HepG2 (cell line): ENCODE measurements around the gene PYGB. TPM values are rescaled to one million over a fixed set of nuclear protein-coding genes. Genes with fewer than 3 reads are reported as not detected.

Experiments
- ERF ChIP-seq: IDR thresholded peaks from 2 replicates; pipeline ENCODE4 v1.6.1; 2018; ENCODE audit warnings: missing biosample characterization, missing genetic modification reagents
- FOXA1 ChIP-seq, 2 experiments: fragments of 450-650 bp in 1 of 2; sonication (generic) in 1 of 2; formaldehyde crosslinking in 1 of 2; IDR thresholded peaks; 2 replicates each; pipeline versions ENCODE4 v1.4.0 to v1.6.1; 2016 to 2020; ENCODE audit warnings: missing genetic modification reagents in 1 of 2
- GABPB1 ChIP-seq: IDR thresholded peaks from 2 replicates; pipeline ENCODE4 v1.6.1; 2016; ENCODE audit warnings: mild to moderate bottlenecking, missing genetic modification reagents, moderate library complexity, missing compliant biosample characterization
- GATAD2A ChIP-seq: IDR thresholded peaks from 2 replicates; pipeline ENCODE4 v1.6.1; 2016
- GLI4 ChIP-seq: sonication (generic); formaldehyde crosslinking; IDR thresholded peaks from 2 replicates; pipeline ENCODE4 v1.5.1; 2020; ENCODE audit warnings: missing genetic modification reagents, mild to moderate bottlenecking, moderate library complexity, borderline replicate concordance
- HNRNPH1 ChIP-seq: fragments of 200-400 bp; formaldehyde crosslinking; optimal IDR thresholded peaks from 2 replicates; pipeline ENCODE3; 2017; ENCODE audit warnings: mild to moderate bottlenecking, low read depth, low read length
- KDM4B ChIP-seq: sonication (generic); formaldehyde crosslinking; IDR thresholded peaks from 2 replicates; pipeline ENCODE4 v1.4.0; 2020; ENCODE audit warnings: missing genetic modification reagents
- KIAA2018 ChIP-seq: sonication (generic); formaldehyde crosslinking; IDR thresholded peaks from 2 replicates; pipeline ENCODE4 v1.5.0; 2020; ENCODE audit warnings: mild to moderate bottlenecking, missing genetic modification reagents, borderline replicate concordance
- PLRG1 ChIP-seq: fragments of 450-650 bp; conservative IDR thresholded peaks from 2 replicates; pipeline ENCODE4 v1.6.1; 2016
- POLR2G ChIP-seq: fragments of 200-400 bp; formaldehyde crosslinking; IDR thresholded peaks from 2 replicates; pipeline ENCODE4 v1.6.1; 2018; ENCODE audit warnings: mild to moderate bottlenecking, low read depth, low read length, moderate library complexity
- TBL1XR1 ChIP-seq: fragments of 150-350 bp; IDR thresholded peaks from 2 replicates; pipeline ENCODE4 v1.6.1; 2014; ENCODE audit warnings: borderline replicate concordance, low read length; ENCODE audit not compliant: partially characterized antibody
- ZBTB3 ChIP-seq: sonication (generic); formaldehyde crosslinking; IDR thresholded peaks from 2 replicates; pipeline ENCODE4 v1.4.0; 2020; ENCODE audit warnings: low read depth, mild to moderate bottlenecking, moderate library complexity, missing genetic modification reagents, borderline replicate concordance
- ZBTB37 ChIP-seq: sonication (generic); formaldehyde crosslinking; IDR thresholded peaks from 2 replicates; pipeline ENCODE4 v1.4.0; 2020; ENCODE audit warnings: mild to moderate bottlenecking, missing genetic modification reagents
- ZNF337 ChIP-seq: sonication (generic); formaldehyde crosslinking; IDR thresholded peaks from 2 replicates; pipeline ENCODE4 v1.5.1; 2020; ENCODE audit warnings: missing genetic modification reagents, low read depth, mild to moderate bottlenecking, borderline replicate concordance
- ZNF562 ChIP-seq: sonication (generic); formaldehyde crosslinking; IDR thresholded peaks from 2 replicates; pipeline ENCODE4 v1.8.0; 2022; ENCODE audit warnings: missing genetic modification reagents, borderline replicate concordance
- ZNF776 ChIP-seq: sonication (generic); formaldehyde crosslinking; IDR thresholded peaks from 2 replicates; pipeline ENCODE4 v1.4.0; 2020; ENCODE audit warnings: mild to moderate bottlenecking, missing genetic modification reagents
- ZNF816 ChIP-seq: sonication (generic); formaldehyde crosslinking; IDR thresholded peaks from 2 replicates; pipeline ENCODE4 v1.8.0; 2022; ENCODE audit warnings: missing genetic modification reagents, mild to moderate bottlenecking, borderline replicate concordance
- polyA plus RNA-seq, 8 experiments: library from polyadenylated mRNA; depleted of rRNA in 3 of 8; stranded (reverse) in 7 of 8; unstranded in 1 of 8; fragments of >200 nt; fragmentation: Illumina TruSeq in 4 of 8; extraction: Trizol in 4 of 8; gene quantifications; 2 replicates each; pipeline versions ENCODE4 v1.2.1 to v1.2.3, GENCODE V29; 2011 to 2016; ENCODE audit warnings: low read depth in 4 of 8, missing spikeins in 1 of 8, mixed read lengths in 1 of 8; ENCODE audit not compliant: insufficient read depth in 1 of 8
- total RNA-seq, 5 experiments: library from RNA; depleted of rRNA; stranded (reverse); fragments of >200 nt; fragmentation: Illumina TruSeq; extraction: Trizol; gene quantifications; 2 replicates each; pipeline ENCODE4 v1.2.3, GENCODE V29; 2016; ENCODE audit warnings: low read depth in 1 of 5

The PYGB gene
- total and polyA plus RNA-seq, 2 of the 13 experiments (the other 11 are each of a cell fraction or from before 2014, with no cell fraction given), result 24.2 to 86.3 TPM

GRCh38 chr20:25223765-25224720, 23.8 kb upstream of the PYGB start (continued):
- TF ChIP-seq KIAA2018 (CRISPR knock-in tag), result no peak
- TF ChIP-seq ZNF562 (CRISPR knock-in tag), result no peak
- no peak for TF ChIP-seq HNRNPH1
- no peak for TF ChIP-seq ZBTB3 (CRISPR knock-in tag)
- peak; percentile 30; the same call in 1 of the 2 replicates for TF ChIP-seq POLR2G
- no peak for TF ChIP-seq ZNF816 (CRISPR knock-in tag)
- TF ChIP-seq ZNF776 (CRISPR knock-in tag), result 0 out of 2 replicates have a peak, but pooled peaks have one; percentile 12
- TF ChIP-seq FOXA1 (IDR thresholded peaks at IDR 0.05), result no peak
- TF ChIP-seq FOXA1 (CRISPR knock-in tag; IDR thresholded peaks at IDR 0.05), result no peak
- TF ChIP-seq GATAD2A (CRISPR knock-in tag), result no peak
- no peak for TF ChIP-seq GLI4 (CRISPR knock-in tag)
- TF ChIP-seq ERF (CRISPR knock-in tag), result no peak
- TF ChIP-seq PLRG1, result no peak
- no peak for TF ChIP-seq TBL1XR1
- no peak for TF ChIP-seq ZBTB37 (CRISPR knock-in tag)
- peak; percentile 22; the same call in 1 of the 2 replicates for TF ChIP-seq GABPB1 (CRISPR knock-in tag)
- no peak for TF ChIP-seq KDM4B
- no peak for TF ChIP-seq ZNF337 (CRISPR knock-in tag)
